CD14-positive monocyte (primary cell): ENCODE data around the gene LCE2C. TPM values are rescaled to one million over a fixed set of nuclear protein-coding genes. Genes with fewer than 3 reads are reported as not detected.

Source experiments
- DNase-seq, 3 donors: peaks; one replicate each; pipeline ENCODE4 v3.0.0-alpha.2; 2011 to 2022
- H2AFZ ChIP-seq: 2 replicates; pipeline ENCODE4 v1.6.0; 2012; ENCODE audit warnings: mild to moderate bottlenecking, low read depth, low read length, inconsistent platforms; ENCODE audit not compliant: insufficient read depth, poor library complexity, severe bottlenecking
- H3K27ac ChIP-seq, 2 donors: 1 replicate in 1 of 2; 2 replicates in 1 of 2; pipeline ENCODE4 v1.5.1; 2012 to 2013; ENCODE audit warnings: low read length in 2 of 2, control low read depth in 1 of 2, inconsistent platforms in 1 of 2, low read depth in 1 of 2, mild to moderate bottlenecking in 1 of 2
- H3K27me3 ChIP-seq, 2 donors: one replicate each; pipeline versions ENCODE4 v1.6.0 to v1.6.1; 2011 to 2013; ENCODE audit warnings: low read length in 2 of 2; ENCODE audit not compliant: control insufficient read depth in 2 of 2, insufficient read depth in 2 of 2
- H3K36me3 ChIP-seq, 2 donors: replicated peaks in 1 of 2; 1 replicate in 1 of 2; 2 replicates in 1 of 2; pipeline versions ENCODE4 v1.5.1 to v1.6.1; 2012 to 2013; ENCODE audit warnings: low read length in 2 of 2, control low read depth in 1 of 2, inconsistent platforms in 1 of 2, mild to moderate bottlenecking in 1 of 2; ENCODE audit not compliant: insufficient read depth in 2 of 2, control insufficient read depth in 1 of 2
- H3K4me1 ChIP-seq, 2 donors: 1 replicate in 1 of 2; 2 replicates in 1 of 2; pipeline versions ENCODE4 v1.5.1 to v1.6.1; 2012 to 2013; ENCODE audit warnings: low read length in 2 of 2, control low read depth in 1 of 2, inconsistent platforms in 1 of 2, mild to moderate bottlenecking in 1 of 2, moderate library complexity in 1 of 2; ENCODE audit not compliant: insufficient read depth in 2 of 2, control insufficient read depth in 1 of 2
- H3K4me2 ChIP-seq: replicated peaks from 2 replicates; pipeline ENCODE3; 2012; ENCODE audit warnings: low read length, moderate library complexity, mild to moderate bottlenecking; ENCODE audit not compliant: poor library complexity, severe bottlenecking; ENCODE audit errors: extremely low read depth
- H3K4me3 ChIP-seq, 3 experiments: fragments of 200-600 bp in 1 of 3; sonication (generic) in 1 of 3; replicated peaks in 1 of 3; 1 replicate in 2 of 3; 2 replicates in 1 of 3; pipeline ENCODE4 v1.5.1; 2011 to 2013; ENCODE audit warnings: low read length in 3 of 3, mild to moderate bottlenecking in 3 of 3, control low read depth in 2 of 3, low read depth in 2 of 3, inconsistent platforms in 1 of 3, moderate library complexity in 1 of 3
- H3K79me2 ChIP-seq: 2 replicates; pipeline ENCODE4 v1.6.0; 2012; ENCODE audit warnings: mild to moderate bottlenecking, control low read depth, inconsistent platforms, low read length, moderate library complexity; ENCODE audit not compliant: insufficient read depth
- H3K9ac ChIP-seq: 2 replicates; pipeline ENCODE4 v1.6.0; 2017; ENCODE audit warnings: low read length, mild to moderate bottlenecking; ENCODE audit not compliant: insufficient read depth, poor library complexity, severe bottlenecking
- H3K9me3 ChIP-seq, 2 donors: replicated peaks in 1 of 2; 1 replicate in 1 of 2; 2 replicates in 1 of 2; pipeline versions ENCODE4 v1.5.1 to v1.6.1; 2012 to 2013; ENCODE audit warnings: low read length in 2 of 2, control low read depth in 1 of 2; ENCODE audit not compliant: control insufficient read depth in 1 of 2, insufficient read depth in 1 of 2
- H4K20me1 ChIP-seq: 2 replicates; pipeline ENCODE4 v1.6.0; 2012; ENCODE audit warnings: mild to moderate bottlenecking, low read length, control low read depth, moderate library complexity; ENCODE audit not compliant: insufficient read depth
- H3K27ac Mint-ChIP-seq, 7 donors: one replicate each; pipeline ENCODE4 v1.8.0; 2020; ENCODE audit warnings: mild to moderate bottlenecking in 7 of 7, mixed read lengths in 7 of 7, moderate library complexity in 6 of 7, inconsistent platforms in 2 of 7
- H3K27me3 Mint-ChIP-seq, 3 donors: one replicate each; pipeline ENCODE4 v1.8.0; 2021 to 2022; ENCODE audit warnings: low read depth in 3 of 3, mild to moderate bottlenecking in 3 of 3, mixed read lengths in 3 of 3, moderate library complexity in 3 of 3, inconsistent platforms in 1 of 3
- H3K36me3 Mint-ChIP-seq, 2 donors: one replicate each; pipeline ENCODE4 v1.8.0; 2020; ENCODE audit warnings: mixed read lengths in 2 of 2, inconsistent platforms in 1 of 2, mild to moderate bottlenecking in 1 of 2
- H3K4me1 Mint-ChIP-seq: one replicate; pipeline ENCODE4 v1.8.0; 2020; ENCODE audit warnings: mild to moderate bottlenecking, mixed read lengths
- H3K4me3 Mint-ChIP-seq, 2 donors: one replicate each; pipeline ENCODE4 v1.8.0; 2020; ENCODE audit warnings: mild to moderate bottlenecking in 2 of 2, mixed read lengths in 2 of 2, moderate library complexity in 1 of 2
- H3K9me3 Mint-ChIP-seq, 7 donors: one replicate each; pipeline ENCODE4 v1.8.0; 2020 to 2022; ENCODE audit warnings: mixed read lengths in 7 of 7, mild to moderate bottlenecking in 6 of 7, moderate library complexity in 6 of 7, inconsistent platforms in 2 of 7
- CTCF ChIP-seq: fragments of 200-600 bp; IDR thresholded peaks from one replicate; pipeline ENCODE4 v1.8.0; 2022; ENCODE audit warnings: antibody characterized with exemption, mild to moderate bottlenecking
- intact Hi-C, 2 donors: fragments of 100-400 bp; cut with micrococcal nuclease; formaldehyde crosslinking; loops; one replicate each; pipeline versions ENCODE4 v1.15.0 to v1.15.1; 2023
- polyA plus RNA-seq, 3 donors: library from polyadenylated mRNA; depleted of rRNA in 1 of 3; unstranded in 2 of 3; stranded (reverse) in 1 of 3; fragments of 300-500 nt in 2 of 3; fragments of >200 nt in 1 of 3; fragmentation: Illumina TruSeq in 2 of 3; gene quantifications; 1 replicate in 2 of 3; 2 replicates in 1 of 3; pipeline ENCODE4 v1.2.3, GENCODE V29; 2012 to 2021

Gene LCE2C
- polyA plus RNA-seq, 3 donors: not detected

DNA sequence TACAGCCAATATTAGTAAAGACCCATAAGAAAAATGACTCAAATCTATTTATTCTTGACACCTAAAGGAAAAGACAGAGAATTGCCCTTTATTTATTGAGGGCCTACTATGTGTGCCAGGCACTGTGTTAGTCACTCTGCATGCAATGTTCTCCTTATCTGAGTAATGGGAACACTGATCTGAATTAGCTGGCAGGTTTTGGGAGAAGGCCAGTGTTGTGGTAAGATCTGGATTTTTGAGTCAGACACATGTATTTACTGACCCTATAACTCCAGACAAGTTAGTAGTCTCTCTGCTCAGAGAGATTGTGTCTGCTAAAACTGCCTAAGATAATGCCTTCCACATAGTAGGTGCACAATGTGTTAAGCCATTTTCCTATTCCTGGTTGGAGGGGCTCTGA lies 50.2 kb downstream of the LCE2C start:
- DNase-seq: no peak
- Histone ChIP-seq H3K4me2 (no peak overlapping the region), H3K9ac (no peak overlapping the region), H3K27ac (no peak overlapping the region), H3K27me3 (no peaks in the 10 kb centered on the region), H2AFZ (no peak overlapping the region), H3K4me3 (no peak overlapping the region), H3K79me2 (no peaks in the 10 kb centered on the region), H3K36me3 (no peaks in the 10 kb centered on the region), H3K4me1 (no peaks in the 10 kb centered on the region), H4K20me1 (no peaks in the 10 kb centered on the region), H3K9me3 (no peaks in the 10 kb centered on the region)
- Mint-ChIP-seq H3K4me1 (no peaks in the 10 kb centered on the region), H3K27ac (no peak overlapping the region), H3K36me3 (no peaks in the 10 kb centered on the region), H3K9me3 (no peaks in the 10 kb centered on the region), H3K27me3 (peaks cover 3 to 13% (median 9%) of the 10 kb centered on the region in 3 donors), H3K4me3 (no peak overlapping the region)
- intact Hi-C loops: no loop called here
- TF ChIP-seq CTCF: no peak

Other genes with a start within 250 kb of the LCE2C start
- not detected for gene LCE5A, start 164.5 kb upstream of the LCE2C start, polyA plus RNA-seq
- not detected for gene CRCT1, start 160.8 kb upstream of the LCE2C start, polyA plus RNA-seq
- not detected for gene LCE3E, start 108.5 kb upstream of the LCE2C start, polyA plus RNA-seq
- not detected for gene LCE3D, start 94.8 kb upstream of the LCE2C start, polyA plus RNA-seq
- not detected for gene LCE3C, start 75.0 kb upstream of the LCE2C start, polyA plus RNA-seq
- not detected for gene LCE3B, start 61.5 kb upstream of the LCE2C start, polyA plus RNA-seq
- gene LCE3A, start 52.2 kb upstream of the LCE2C start, polyA plus RNA-seq: not detected
- not detected for gene LCE2D, start 11.9 kb upstream of the LCE2C start, polyA plus RNA-seq
- gene LCE2B, start 10.8 kb downstream of the LCE2C start, polyA plus RNA-seq: not detected
- not detected for gene LCE2A, start 23.1 kb downstream of the LCE2C start, polyA plus RNA-seq
- gene LCE4A, start 32.9 kb downstream of the LCE2C start, polyA plus RNA-seq: not detected
- not detected for gene KPRP, start 82.7 kb downstream of the LCE2C start, polyA plus RNA-seq
- gene LCE1F, start 99.9 kb downstream of the LCE2C start, polyA plus RNA-seq: not detected
- gene LCE1E, start 111.0 kb downstream of the LCE2C start, polyA plus RNA-seq: not detected
- not detected for gene LCE1D, start 121.4 kb downstream of the LCE2C start, polyA plus RNA-seq
- gene LCE1C, start 131.4 kb downstream of the LCE2C start, polyA plus RNA-seq: not detected
- gene LCE1B, start 136.7 kb downstream of the LCE2C start, polyA plus RNA-seq: not detected
- not detected for gene LCE1A, start 152.2 kb downstream of the LCE2C start, polyA plus RNA-seq
- not detected for gene LCE6A, start 167.6 kb downstream of the LCE2C start, polyA plus RNA-seq
- not detected for gene LCE7A, start 184.7 kb downstream of the LCE2C start, polyA plus RNA-seq
- not detected for gene SMCP, start 203.0 kb downstream of the LCE2C start, polyA plus RNA-seq
- not detected for gene IVL, start 233.3 kb downstream of the LCE2C start, polyA plus RNA-seq